Astrocyte of the cerebellum (primary cell): ENCODE data around the gene CHIC1.
"Not testable (repeated sequence)": the region's sequence is repeated elsewhere in the genome, so short reads cannot be mapped to it uniquely, and the experiment has no call there.

Experiments
- DNase-seq: peaks from one replicate; pipeline ENCODE4 v3.0.0-alpha.2; 2011; ENCODE audit warnings: low read depth
- H3K4me3 ChIP-seq: 2 replicates; pipeline ENCODE4 v1.5.1; 2011; ENCODE audit warnings: mild to moderate bottlenecking, low read depth, low read length, moderate library complexity
- in situ Hi-C: cut with HindIII; loops from 2 replicates; pipeline ENCODE4 v1.10.0; 2017; ENCODE audit warnings: low sequenced_read_pairs
- TF ChIP-seq, protein P1 (sequence below): IDR thresholded peaks from 2 replicates; pipeline ENCODE4 v1.5.1; 2012; ENCODE audit warnings: low read length, low read depth, moderate library complexity, mild to moderate bottlenecking; ENCODE audit errors: missing control alignments

Gene CHIC1

DNA sequence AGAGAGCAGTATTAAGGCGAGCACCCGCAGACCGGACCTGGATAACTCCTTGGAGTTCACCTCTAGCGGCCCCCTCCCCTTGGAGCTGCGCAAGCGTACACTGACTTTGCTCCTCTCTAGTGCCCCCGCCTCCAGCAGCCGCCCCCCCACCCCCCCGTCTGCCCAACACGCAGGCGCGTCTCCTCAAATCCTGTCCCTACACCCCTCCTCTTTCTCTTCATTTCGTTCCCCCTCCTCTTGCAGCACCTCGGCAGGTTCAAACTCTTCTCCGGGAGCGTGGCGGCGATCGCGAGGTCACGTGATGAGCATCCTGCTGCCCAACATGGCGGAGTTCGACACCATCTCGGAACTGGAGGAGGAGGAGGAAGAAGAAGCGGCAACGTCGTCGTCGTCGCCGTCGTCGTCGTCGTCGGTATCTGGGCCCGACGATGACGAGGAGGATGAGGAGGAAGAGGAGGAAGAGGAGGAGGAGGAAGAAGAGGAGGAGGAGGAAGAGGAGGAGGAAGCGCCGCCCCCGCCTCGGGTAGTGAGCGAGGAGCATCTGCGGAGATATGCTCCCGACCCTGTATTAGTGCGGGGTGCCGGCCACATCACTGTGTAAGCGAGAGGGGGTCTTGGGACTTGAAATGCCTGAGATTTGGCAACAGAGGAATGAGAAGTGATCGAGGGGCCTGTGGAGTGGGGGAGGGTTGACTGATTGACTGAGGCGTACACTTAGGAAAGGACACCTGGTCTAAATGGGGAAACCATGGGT lies at the start of gene CHIC1:
TSS of gene CHIC1 (plus strand) at position 214 of the 754 bp plus-strand sequence. CDS start at position 302, 88 bp downstream.
- TF ChIP-seq, protein P1, sequence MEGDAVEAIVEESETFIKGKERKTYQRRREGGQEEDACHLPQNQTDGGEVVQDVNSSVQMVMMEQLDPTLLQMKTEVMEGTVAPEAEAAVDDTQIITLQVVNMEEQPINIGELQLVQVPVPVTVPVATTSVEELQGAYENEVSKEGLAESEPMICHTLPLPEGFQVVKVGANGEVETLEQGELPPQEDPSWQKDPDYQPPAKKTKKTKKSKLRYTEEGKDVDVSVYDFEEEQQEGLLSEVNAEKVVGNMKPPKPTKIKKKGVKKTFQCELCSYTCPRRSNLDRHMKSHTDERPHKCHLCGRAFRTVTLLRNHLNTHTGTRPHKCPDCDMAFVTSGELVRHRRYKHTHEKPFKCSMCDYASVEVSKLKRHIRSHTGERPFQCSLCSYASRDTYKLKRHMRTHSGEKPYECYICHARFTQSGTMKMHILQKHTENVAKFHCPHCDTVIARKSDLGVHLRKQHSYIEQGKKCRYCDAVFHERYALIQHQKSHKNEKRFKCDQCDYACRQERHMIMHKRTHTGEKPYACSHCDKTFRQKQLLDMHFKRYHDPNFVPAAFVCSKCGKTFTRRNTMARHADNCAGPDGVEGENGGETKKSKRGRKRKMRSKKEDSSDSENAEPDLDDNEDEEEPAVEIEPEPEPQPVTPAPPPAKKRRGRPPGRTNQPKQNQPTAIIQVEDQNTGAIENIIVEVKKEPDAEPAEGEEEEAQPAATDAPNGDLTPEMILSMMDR: no peak
- H3K4me3 ChIP-seq: peak within 1 kb of the TSS; percentile 71
- in situ Hi-C loops: no loop called here
- DNase-seq: peak; percentile 36

DNA sequence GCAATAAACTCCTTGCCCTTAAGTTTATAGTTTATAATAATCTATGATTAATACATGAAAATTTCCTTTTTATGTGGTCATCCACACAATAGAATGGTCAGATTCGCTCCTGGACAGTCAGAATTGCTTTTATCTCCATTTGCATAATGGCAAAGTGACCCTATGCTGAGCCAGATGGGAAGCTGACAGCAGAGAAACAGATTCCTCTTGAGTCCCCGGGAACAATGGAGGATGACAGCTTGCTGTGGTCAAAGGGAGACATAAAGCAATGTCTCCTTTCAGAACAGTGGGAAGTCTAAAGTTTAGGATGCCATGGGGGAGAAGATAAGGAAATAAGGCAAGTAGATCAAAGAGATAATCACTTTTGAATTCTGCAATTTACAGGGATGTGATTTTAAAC lies 40.2 kb upstream of the CHIC1 start:
- DNase-seq, H3K4me3 ChIP-seq, in situ Hi-C loops: not testable (repeated sequence)

DNA sequence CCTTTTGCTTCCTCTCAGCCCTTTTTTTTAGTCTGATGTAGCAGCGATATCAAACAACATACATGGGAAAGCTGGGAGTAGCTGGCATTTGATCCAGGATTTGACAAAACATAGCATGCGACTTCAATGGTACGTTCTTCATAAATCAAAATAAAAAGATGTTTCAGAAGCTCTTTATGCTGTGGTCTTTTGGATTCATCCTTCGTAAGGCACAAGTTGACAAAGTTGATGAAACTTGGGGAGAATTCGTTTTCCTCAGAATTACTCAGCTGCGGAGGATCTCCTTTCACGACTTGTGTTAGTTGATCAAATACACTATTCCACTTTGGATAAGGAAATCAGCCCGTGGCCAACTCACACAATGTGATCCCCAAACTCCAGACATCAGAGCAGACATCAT lies 38.1 kb upstream of the CHIC1 start:
- TF ChIP-seq, protein P1: no peak
- no peak for DNase-seq
- in situ Hi-C loops: no loop called here
- H3K4me3 ChIP-seq: no peak overlapping the region

GRCh38 chrX:73525928-73526690 lies 36.9 kb upstream of the CHIC1 start:
- no peak for DNase-seq
- no peak overlapping the region for H3K4me3 ChIP-seq
- TF ChIP-seq, protein P1: no peak
- in situ Hi-C loops: no loop called here

DNA sequence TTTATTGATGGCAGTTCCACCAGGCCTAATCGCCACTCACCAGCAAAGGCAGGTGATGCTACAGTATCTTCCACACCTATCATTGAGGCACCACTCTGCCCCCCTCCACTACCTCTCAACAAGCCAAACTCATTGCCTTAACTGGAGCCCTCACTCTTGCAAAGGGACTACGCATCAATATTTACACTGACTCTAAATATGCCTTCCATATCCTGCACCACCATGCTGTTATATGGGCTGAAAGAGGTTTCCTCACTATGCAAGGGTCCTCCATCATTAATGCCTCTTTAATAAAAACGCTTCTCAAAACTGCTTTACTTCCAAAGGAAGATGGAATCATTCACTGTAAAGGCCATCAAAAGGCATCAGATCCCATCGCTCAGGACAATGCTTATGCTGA lies 31.3 kb upstream of the CHIC1 start:
- DNase-seq, H3K4me3 ChIP-seq, in situ Hi-C loops: not testable (repeated sequence)

DNA sequence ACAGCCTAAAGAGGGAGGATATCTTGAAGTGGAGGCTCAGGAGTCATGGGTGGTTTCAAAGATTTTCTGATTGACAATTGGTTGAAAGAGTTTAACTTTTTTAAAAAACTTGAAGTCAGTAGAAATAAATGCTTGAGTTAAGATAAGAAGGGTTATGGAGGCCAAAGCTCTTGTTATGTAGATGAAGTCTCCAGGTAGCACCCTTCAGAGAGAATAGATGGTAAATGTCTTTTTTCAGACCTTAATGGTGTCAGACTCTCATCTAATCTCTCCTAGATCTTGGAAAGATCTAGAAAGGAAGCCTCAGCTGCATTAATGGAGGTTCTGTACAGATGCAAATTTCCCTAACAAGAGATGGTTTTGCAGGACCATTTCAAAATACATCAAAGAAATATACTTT lies 6.8 kb upstream of the CHIC1 start:
- in situ Hi-C loops: no loop called here
- DNase-seq: no peak
- TF ChIP-seq, protein P1: no peak
- no peak overlapping the region for H3K4me3 ChIP-seq

GRCh38 chrX:73561801-73562200 lies 1.2 kb upstream of the CHIC1 start:
- in situ Hi-C loops: no loop called here
- TF ChIP-seq, protein P1: no peak
- DNase-seq: no peak
- peak overlapping the region; percentile 71 for H3K4me3 ChIP-seq
